Fibroblast of lung (primary cell): ENCODE measurements around the gene JMJD1C.

ENCODE experiments used
- EZH2 ChIP-seq: IDR thresholded peaks from 2 replicates; pipeline ENCODE4 v1.5.1; 2012; ENCODE audit warnings: low read length, control low read depth, mild to moderate bottlenecking; ENCODE audit errors: missing control alignments
- TF ChIP-seq, protein P1 (sequence below), 2 donors: IDR thresholded peaks in 1 of 2; conservative IDR thresholded peaks in 1 of 2; 1 replicate in 1 of 2; 2 replicates in 1 of 2; pipeline ENCODE4 v1.5.1; 2011 to 2012; ENCODE audit warnings: low read length in 2 of 2, control low read depth in 1 of 2, inconsistent platforms in 1 of 2, low read depth in 1 of 2, mild to moderate bottlenecking in 1 of 2

DNA sequence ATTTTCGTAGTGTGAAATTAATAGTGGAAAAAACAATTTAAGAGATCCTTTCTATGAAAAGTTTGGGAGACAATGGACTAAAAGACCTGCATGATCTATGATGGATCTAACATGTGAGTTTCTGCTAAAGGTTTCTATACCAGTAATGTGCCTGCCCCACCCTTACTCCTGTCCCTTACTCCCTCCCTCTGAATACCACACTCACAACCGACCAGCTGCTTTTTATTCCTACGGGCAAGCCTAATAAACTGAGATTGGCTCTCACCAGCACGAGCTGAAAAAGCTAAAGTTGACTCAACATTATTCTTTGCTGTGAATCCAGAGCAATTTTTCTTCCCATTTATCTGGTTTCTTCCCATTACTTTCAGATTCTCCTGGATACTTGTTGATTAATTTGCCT, 37.6 kb upstream of the JMJD1C start:
- TF ChIP-seq, protein P1, sequence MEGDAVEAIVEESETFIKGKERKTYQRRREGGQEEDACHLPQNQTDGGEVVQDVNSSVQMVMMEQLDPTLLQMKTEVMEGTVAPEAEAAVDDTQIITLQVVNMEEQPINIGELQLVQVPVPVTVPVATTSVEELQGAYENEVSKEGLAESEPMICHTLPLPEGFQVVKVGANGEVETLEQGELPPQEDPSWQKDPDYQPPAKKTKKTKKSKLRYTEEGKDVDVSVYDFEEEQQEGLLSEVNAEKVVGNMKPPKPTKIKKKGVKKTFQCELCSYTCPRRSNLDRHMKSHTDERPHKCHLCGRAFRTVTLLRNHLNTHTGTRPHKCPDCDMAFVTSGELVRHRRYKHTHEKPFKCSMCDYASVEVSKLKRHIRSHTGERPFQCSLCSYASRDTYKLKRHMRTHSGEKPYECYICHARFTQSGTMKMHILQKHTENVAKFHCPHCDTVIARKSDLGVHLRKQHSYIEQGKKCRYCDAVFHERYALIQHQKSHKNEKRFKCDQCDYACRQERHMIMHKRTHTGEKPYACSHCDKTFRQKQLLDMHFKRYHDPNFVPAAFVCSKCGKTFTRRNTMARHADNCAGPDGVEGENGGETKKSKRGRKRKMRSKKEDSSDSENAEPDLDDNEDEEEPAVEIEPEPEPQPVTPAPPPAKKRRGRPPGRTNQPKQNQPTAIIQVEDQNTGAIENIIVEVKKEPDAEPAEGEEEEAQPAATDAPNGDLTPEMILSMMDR (conservative IDR thresholded peaks at IDR 0.05 in 1 of 2, IDR thresholded peaks at IDR 0.05 in 1 of 2; ENCODE audit: low read depth in 1 of 2, low read length in 2 of 2): no peak
- TF ChIP-seq EZH2: no peak
